CD4-positive, alpha-beta T cell (primary cell): Measurements from ENCODE around the gene HPRT1. TPM values are rescaled to one million over a fixed set of nuclear protein-coding genes. Genes with fewer than 3 reads are reported as not detected.

Source experiments
- ATAC-seq: fragments of 200-7000 bp; cut with Tn5 transposase; one replicate; pipeline ENCODE4 v1.10.0; 2022; ENCODE audit warnings: mild to moderate bottlenecking; ENCODE audit not compliant: poor library complexity
- CTCF ChIA-PET: fragments of 350-600 bp; sonication (Branson Sonifier 250); formaldehyde crosslinking; loops from one replicate; lab custom pipeline; 2021; ENCODE audit warnings: antibody characterized with exemption, inconsistent platforms; lab: Charles Lee
- POLR2A ChIA-PET: fragments of 350-600 bp; sonication (Branson Sonifier 250); formaldehyde crosslinking; loops from one replicate; lab custom pipeline; 2021; ENCODE audit warnings: antibody characterized with exemption, inconsistent platforms; lab: Charles Lee
- DNase-seq, 14 experiments: peaks; one replicate each; pipeline ENCODE4 v3.0.0-alpha.2; 2013 to 2020; ENCODE audit warnings: mixed read lengths in 2 of 14
- H3K27ac ChIP-seq, 2 donors: one replicate each; pipeline versions ENCODE4 v1.5.1 to v1.7.0; 2013; ENCODE audit warnings: low read length in 2 of 2, low read depth in 1 of 2, mild to moderate bottlenecking in 1 of 2
- H3K27me3 ChIP-seq, 2 experiments: 1 replicate in 1 of 2; 2 replicates in 1 of 2; pipeline versions ENCODE4 v1.6.1 to v1.7.0; 2013; ENCODE audit warnings: low read length in 2 of 2, control low read depth in 1 of 2, mild to moderate bottlenecking in 1 of 2, moderate library complexity in 1 of 2; ENCODE audit not compliant: insufficient read depth in 2 of 2, control insufficient read depth in 1 of 2
- H3K36me3 ChIP-seq: one replicate; pipeline ENCODE4 v1.6.1; 2013; ENCODE audit warnings: low read length, control low read depth; ENCODE audit not compliant: insufficient read depth
- H3K4me1 ChIP-seq: one replicate; pipeline ENCODE4 v1.6.1; 2013; ENCODE audit warnings: low read length, control low read depth; ENCODE audit not compliant: insufficient read depth
- H3K4me3 ChIP-seq: one replicate; pipeline ENCODE4 v1.5.1; 2013; ENCODE audit warnings: mild to moderate bottlenecking, low read length, moderate library complexity
- H3K9me3 ChIP-seq, 2 experiments: 1 replicate in 1 of 2; 2 replicates in 1 of 2; pipeline versions ENCODE4 v1.6.1 to v1.7.0; 2013; ENCODE audit warnings: low read length in 2 of 2, mild to moderate bottlenecking in 2 of 2, control low read depth in 1 of 2, moderate library complexity in 1 of 2; ENCODE audit not compliant: control insufficient read depth in 1 of 2, insufficient read depth in 1 of 2
- H3K27ac Mint-ChIP-seq: one replicate; pipeline ENCODE4 v1.8.0; 2020; ENCODE audit warnings: mixed read lengths
- H3K27me3 Mint-ChIP-seq: one replicate; pipeline ENCODE4 v1.8.0; 2021; ENCODE audit warnings: mixed read lengths
- H3K36me3 Mint-ChIP-seq: one replicate; pipeline ENCODE4 v1.8.0; 2021; ENCODE audit warnings: low read depth, mixed read lengths
- H3K4me1 Mint-ChIP-seq: one replicate; pipeline ENCODE4 v1.8.0; 2021; ENCODE audit warnings: low read depth, mixed read lengths
- H3K4me3 Mint-ChIP-seq: one replicate; pipeline ENCODE4 v1.8.0; 2020; ENCODE audit warnings: mild to moderate bottlenecking, mixed read lengths
- H3K9me3 Mint-ChIP-seq: one replicate; pipeline ENCODE4 v1.8.0; 2020; ENCODE audit warnings: mixed read lengths
- intact Hi-C, 2 experiments: fragments of 100-400 bp; cut with DNase I in 1 of 2; cut with micrococcal nuclease in 1 of 2; formaldehyde crosslinking; loops; one replicate each; pipeline versions ENCODE4 v1.15.1 to v1.9.0; 2023 to 2025; cut with DNase I, micrococcal nuclease
- total RNA-seq, 174 experiments: library from RNA in 2 of 174; stranded (reverse) in 2 of 174; gene quantifications; one replicate each; pipeline ENCODE4 v1.2.3 and lab custom pipeline; 2021 to 2026
- TF ChIP-seq, protein P1 (sequence below): fragments of 200-600 bp; IDR thresholded peaks from one replicate; pipeline ENCODE4 v1.8.0; 2022; ENCODE audit warnings: antibody characterized with exemption, mild to moderate bottlenecking

The HPRT1 gene
- total RNA-seq, 2 experiments from 2014 or later: 14.1 to 15.5 TPM

DNA sequence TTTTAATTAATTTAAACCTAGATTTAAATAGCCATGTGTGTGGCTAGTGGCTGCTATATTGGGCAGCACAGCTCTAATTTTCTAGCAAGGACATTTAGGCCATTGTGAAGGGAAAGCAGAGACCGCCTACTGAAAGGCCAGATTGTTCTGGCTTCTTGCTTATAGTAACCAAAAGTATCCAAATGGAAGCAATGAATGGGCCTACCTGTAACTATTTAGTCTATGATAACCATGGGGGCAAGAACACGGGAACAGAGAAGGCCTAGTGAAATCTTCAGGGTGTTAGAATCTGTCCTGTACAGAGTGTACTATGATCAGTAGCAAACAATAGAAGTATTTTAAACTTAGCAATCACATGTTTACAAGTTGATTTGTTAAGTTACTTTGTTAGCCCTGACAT is 16.5 kb upstream of the HPRT1 start:
- H3K4me1 ChIP-seq: no peaks in the 10 kb centered on the region
- ChIA-PET CTCF (no interaction called here), POLR2A (no interaction called here)
- H3K36me3 Mint-ChIP-seq: no peaks in the 10 kb centered on the region
- no peak overlapping the region for H3K27ac Mint-ChIP-seq
- H3K27me3 Mint-ChIP-seq: no peaks in the 10 kb centered on the region
- intact Hi-C loops: no loop called here
- no peaks in the 10 kb centered on the region for H3K9me3 Mint-ChIP-seq
- no peak overlapping the region for H3K4me3 ChIP-seq
- ATAC-seq: no peak
- H3K9me3 ChIP-seq: no peaks in the 10 kb centered on the region
- TF ChIP-seq, protein P1, sequence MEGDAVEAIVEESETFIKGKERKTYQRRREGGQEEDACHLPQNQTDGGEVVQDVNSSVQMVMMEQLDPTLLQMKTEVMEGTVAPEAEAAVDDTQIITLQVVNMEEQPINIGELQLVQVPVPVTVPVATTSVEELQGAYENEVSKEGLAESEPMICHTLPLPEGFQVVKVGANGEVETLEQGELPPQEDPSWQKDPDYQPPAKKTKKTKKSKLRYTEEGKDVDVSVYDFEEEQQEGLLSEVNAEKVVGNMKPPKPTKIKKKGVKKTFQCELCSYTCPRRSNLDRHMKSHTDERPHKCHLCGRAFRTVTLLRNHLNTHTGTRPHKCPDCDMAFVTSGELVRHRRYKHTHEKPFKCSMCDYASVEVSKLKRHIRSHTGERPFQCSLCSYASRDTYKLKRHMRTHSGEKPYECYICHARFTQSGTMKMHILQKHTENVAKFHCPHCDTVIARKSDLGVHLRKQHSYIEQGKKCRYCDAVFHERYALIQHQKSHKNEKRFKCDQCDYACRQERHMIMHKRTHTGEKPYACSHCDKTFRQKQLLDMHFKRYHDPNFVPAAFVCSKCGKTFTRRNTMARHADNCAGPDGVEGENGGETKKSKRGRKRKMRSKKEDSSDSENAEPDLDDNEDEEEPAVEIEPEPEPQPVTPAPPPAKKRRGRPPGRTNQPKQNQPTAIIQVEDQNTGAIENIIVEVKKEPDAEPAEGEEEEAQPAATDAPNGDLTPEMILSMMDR: no peak
- no peak for DNase-seq
- no peaks in the 10 kb centered on the region for H3K4me1 Mint-ChIP-seq
- H3K36me3 ChIP-seq: no peaks in the 10 kb centered on the region
- no peaks in the 10 kb centered on the region for H3K27me3 ChIP-seq
- H3K4me3 Mint-ChIP-seq: no peak overlapping the region
- no peak overlapping the region for H3K27ac ChIP-seq

DNA sequence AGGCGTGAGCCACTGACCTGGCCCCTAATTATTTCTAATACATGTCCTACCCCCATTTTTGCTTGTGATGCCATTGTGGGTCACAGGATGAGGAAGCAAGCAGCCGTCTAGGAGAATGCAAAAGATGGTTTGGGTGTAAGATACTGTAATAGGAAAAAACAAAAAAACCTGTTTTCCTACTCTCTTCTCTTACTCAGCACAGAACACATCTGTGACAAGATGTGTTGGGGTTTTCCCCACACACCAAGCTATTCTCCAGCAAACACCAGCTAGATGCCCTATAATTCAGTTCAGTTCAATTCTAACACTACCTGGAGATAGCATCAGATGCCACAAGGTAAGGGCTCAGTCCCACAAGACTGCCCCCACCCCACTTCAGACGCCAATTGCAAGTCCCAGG is 15.3 kb upstream of the HPRT1 start:
- H3K27ac Mint-ChIP-seq: no peak overlapping the region

GRCh38 chrX:134452596-134452995 is 7.4 kb upstream of the HPRT1 start:
- H3K27ac ChIP-seq: no peak overlapping the region
- Mint-ChIP-seq H3K4me3 (no peak overlapping the region), H3K27me3 (no peaks in the 10 kb centered on the region), H3K36me3 (no peaks in the 10 kb centered on the region), H3K4me1 (no peaks in the 10 kb centered on the region), H3K27ac (no peak overlapping the region), H3K9me3 (no peaks in the 10 kb centered on the region)
- ChIA-PET POLR2A (no interaction called here), CTCF (no interaction called here)
- H3K9me3 ChIP-seq: no peaks in the 10 kb centered on the region
- H3K4me1 ChIP-seq: no peaks in the 10 kb centered on the region
- ATAC-seq (no peak), DNase-seq (no peak)
- intact Hi-C loops: no loop called here
- no peak overlapping the region for H3K4me3 ChIP-seq
- H3K36me3 ChIP-seq: no peaks in the 10 kb centered on the region
- H3K27me3 ChIP-seq: no peaks in the 10 kb centered on the region
- TF ChIP-seq, protein P1: no peak

More for the DNA sequence above, 15.3 kb upstream of the HPRT1 start:
- Histone ChIP-seq H3K27ac (no peak overlapping the region), H3K4me1 (no peaks in the 10 kb centered on the region), H3K27me3 (no peaks in the 10 kb centered on the region), H3K9me3 (no peaks in the 10 kb centered on the region), H3K36me3 (no peaks in the 10 kb centered on the region), H3K4me3 (no peak overlapping the region)
- DNase-seq (no peak), ATAC-seq (no peak)
- TF ChIP-seq, protein P1: no peak
- H3K4me3 Mint-ChIP-seq: no peak overlapping the region
- no peaks in the 10 kb centered on the region for H3K27me3 Mint-ChIP-seq
- H3K36me3 Mint-ChIP-seq: no peaks in the 10 kb centered on the region
- intact Hi-C loops: no loop called here
- ChIA-PET CTCF (no interaction called here), POLR2A (no interaction called here)
- no peaks in the 10 kb centered on the region for H3K4me1 Mint-ChIP-seq
- no peaks in the 10 kb centered on the region for H3K9me3 Mint-ChIP-seq
